GM10266 (cell line): ENCODE data around the gene FCF1.
A peak's percentile ranks its signal among the peaks of the same experiment; 100 is the strongest.

Experiments
- DNase-seq: peaks from one replicate; pipeline ENCODE4 v3.0.0; 2012; ENCODE audit errors: extremely low spot score
- CTCF ChIP-seq: IDR thresholded peaks from 2 replicates; pipeline ENCODE4 v1.5.1; 2012; ENCODE audit warnings: mild to moderate bottlenecking, low read depth; ENCODE audit not compliant: control insufficient read depth, insufficient read depth; ENCODE audit errors: missing control alignments

The FCF1 gene

GRCh38 chr14:74712499-74713394 is at the start of gene FCF1, which contains the start of gene AREL1:
Gene FCF1 (plus strand): TSS chr14:74713144. CDS start chr14:74713198, 54 bp downstream.
Gene AREL1 (minus strand): TSS chr14:74713080. CDS start chr14:74685615, 27,465 bp downstream.
- peak; percentile 88 for DNase-seq
- TF ChIP-seq CTCF: no peak

GRCh38 chr14:74663884-74664283 is 49.1 kb upstream of the FCF1 start:
- no peak for TF ChIP-seq CTCF
- no peak for DNase-seq

GRCh38 chr14:74664717-74665116 is 48.2 kb upstream of the FCF1 start:
- no peak for TF ChIP-seq CTCF
- DNase-seq: no peak

- no peak for TF ChIP-seq CTCF
- DNase-seq: no peak
Observed at GRCh38 chr14:74667758-74668157, 45.2 kb upstream of the FCF1 start.

GRCh38 chr14:74669256-74669655 is 43.7 kb upstream of the FCF1 start:
- TF ChIP-seq CTCF: no peak
- DNase-seq: no peak

GRCh38 chr14:74669846-74670245 is 43.1 kb upstream of the FCF1 start:
- no peak for DNase-seq
- no peak for TF ChIP-seq CTCF

- DNase-seq: no peak
- TF ChIP-seq CTCF: no peak
Observed at GRCh38 chr14:74670726-74671411, 42.1 kb upstream of the FCF1 start.
